H1 (cell line): Measurements from ENCODE around the gene ANK3. TPM values are rescaled to one million over a fixed set of nuclear protein-coding genes. Genes with fewer than 3 reads are reported as not detected.

Experiments
- CTCF ChIA-PET: fragments of 300-600 bp; sonication (Branson Sonifier 250); formaldehyde crosslinking; loops from one replicate; lab custom pipeline; 2021; ENCODE audit not compliant: partially characterized antibody; lab: Charles Lee
- POLR2A ChIA-PET: fragments of 300-600 bp; sonication (Branson Sonifier 250); formaldehyde crosslinking; loops from one replicate; lab custom pipeline; 2021; ENCODE audit warnings: inconsistent platforms; ENCODE audit not compliant: partially characterized antibody; lab: Charles Lee
- DNase-seq, 2 experiments: peaks; one replicate each; pipeline versions ENCODE4 v3.0.0 to v3.0.0-alpha.2; 2010 to 2022; ENCODE audit warnings: low spot score in 2 of 2, low read depth in 1 of 2, mixed read lengths in 1 of 2
- FAIRE-seq: peaks from 2 replicates; lab custom pipeline; 2011; peaks lifted over from hg19 to GRCh38; lab: Jason Lieb, UNC
- H2AFZ ChIP-seq: 2 replicates; pipeline ENCODE4 v1.8.1; 2012; ENCODE audit warnings: low read length, inconsistent platforms
- H2AK5ac ChIP-seq: 2 replicates; pipeline ENCODE4 v1.6.1; 2013; ENCODE audit warnings: low read depth, low read length
- H2BK120ac ChIP-seq: replicated peaks from 2 replicates; pipeline ENCODE3; 2013; ENCODE audit warnings: low read depth, low read length, inconsistent platforms
- H2BK12ac ChIP-seq: 2 replicates; pipeline ENCODE4 v1.6.1; 2013; ENCODE audit warnings: low read depth, low read length
- H2BK15ac ChIP-seq: 2 replicates; pipeline ENCODE4 v1.6.1; 2013; ENCODE audit warnings: low read length
- H2BK20ac ChIP-seq: 2 replicates; pipeline ENCODE4 v1.6.1; 2013; ENCODE audit warnings: low read length
- H2BK5ac ChIP-seq: 2 replicates; pipeline ENCODE4 v1.6.1; 2013; ENCODE audit warnings: low read depth, low read length
- H3K14ac ChIP-seq: 2 replicates; pipeline ENCODE4 v1.6.1; 2013; ENCODE audit warnings: inconsistent platforms; ENCODE audit not compliant: insufficient read length
- H3K18ac ChIP-seq: 2 replicates; pipeline ENCODE4 v1.6.1; 2013; ENCODE audit warnings: low read length; ENCODE audit errors: extremely low read depth
- H3K23ac ChIP-seq: 2 replicates; pipeline ENCODE4 v1.6.1; 2013; ENCODE audit warnings: inconsistent platforms; ENCODE audit not compliant: insufficient read length
- H3K23me2 ChIP-seq: 2 replicates; pipeline ENCODE4 v1.6.1; 2013; ENCODE audit warnings: low read depth, low read length
- H3K27ac ChIP-seq: 2 replicates; pipeline ENCODE4 v1.6.1; 2011; ENCODE audit warnings: low read depth, low read length, inconsistent platforms
- H3K27me3 ChIP-seq, 4 experiments: replicated peaks in 1 of 4; 1 replicate in 1 of 4; 2 replicates in 3 of 4; pipeline versions ENCODE4 v1.6.1 to v1.8.1; 2011 to 2013; ENCODE audit warnings: low read length in 3 of 4, mild to moderate bottlenecking in 3 of 4, inconsistent platforms in 2 of 4, mixed read lengths in 2 of 4, moderate library complexity in 1 of 4; ENCODE audit not compliant: control insufficient read depth in 3 of 4, insufficient read depth in 3 of 4; ENCODE audit errors: extremely low read depth in 1 of 4
- H3K36me3 ChIP-seq, 4 experiments: 2 replicates each; pipeline versions ENCODE4 v1.6.1 to v1.8.1; 2011 to 2013; ENCODE audit warnings: mild to moderate bottlenecking in 4 of 4, low read length in 3 of 4, moderate library complexity in 2 of 4, control low read depth in 1 of 4, inconsistent platforms in 1 of 4; ENCODE audit not compliant: insufficient read depth in 4 of 4, control insufficient read depth in 2 of 4
- H3K4ac ChIP-seq: replicated peaks from 2 replicates; pipeline ENCODE3; 2013; ENCODE audit warnings: low read length, low read depth, mixed read lengths, inconsistent platforms; ENCODE audit not compliant: insufficient read length
- H3K4me1 ChIP-seq, 4 experiments: replicated peaks in 1 of 4; 1 replicate in 1 of 4; 2 replicates in 3 of 4; pipeline versions ENCODE4 v1.6.1 to v1.8.1; 2011 to 2013; ENCODE audit warnings: low read length in 3 of 4, inconsistent platforms in 2 of 4, mixed read lengths in 1 of 4; ENCODE audit not compliant: insufficient read depth in 4 of 4, control insufficient read depth in 3 of 4
- H3K4me2 ChIP-seq, 2 experiments: 2 replicates each; pipeline versions ENCODE4 v1.6.1 to v1.8.1; 2011 to 2013; ENCODE audit warnings: low read depth in 2 of 2, low read length in 2 of 2, control low read depth in 1 of 2, inconsistent platforms in 1 of 2, mild to moderate bottlenecking in 1 of 2; ENCODE audit not compliant: insufficient read depth in 1 of 2
- H3K4me3 ChIP-seq, 4 experiments: fragments of 200-600, 300-600 bp in 1 of 4; sonication (generic), shearing (Covaris generic), sonication (Bioruptor Twin) in 1 of 4; 2 replicates each; pipeline versions ENCODE4 v1.5.1 to v1.8.1; 2011 to 2016; ENCODE audit warnings: low read length in 4 of 4, low read depth in 3 of 4, control low read depth in 2 of 4, inconsistent platforms in 2 of 4, mild to moderate bottlenecking in 2 of 4, mixed read lengths in 1 of 4, moderate library complexity in 1 of 4; ENCODE audit not compliant: insufficient read depth in 2 of 4; ENCODE audit errors: extremely low read depth in 1 of 4
- H3K56ac ChIP-seq: replicated peaks from 2 replicates; pipeline ENCODE3; 2013; ENCODE audit warnings: low read depth, mild to moderate bottlenecking, mixed read lengths, low read length, inconsistent platforms; ENCODE audit not compliant: insufficient read length
- H3K79me1 ChIP-seq: 2 replicates; pipeline ENCODE4 v1.6.1; 2013; ENCODE audit warnings: low read depth, low read length, control low read depth
- H3K79me2 ChIP-seq, 2 experiments: 2 replicates each; pipeline versions ENCODE4 v1.6.1 to v1.8.1; 2012 to 2013; ENCODE audit warnings: low read length in 2 of 2, mild to moderate bottlenecking in 2 of 2, inconsistent platforms in 1 of 2; ENCODE audit not compliant: insufficient read depth in 2 of 2, control insufficient read depth in 1 of 2
- H3K9ac ChIP-seq, 4 experiments: replicated peaks in 1 of 4; 1 replicate in 1 of 4; 2 replicates in 3 of 4; pipeline versions ENCODE4 v1.6.1 to v1.8.1; 2011 to 2013; ENCODE audit warnings: low read depth in 3 of 4, low read length in 3 of 4, control low read depth in 2 of 4, mild to moderate bottlenecking in 2 of 4, moderate library complexity in 2 of 4, inconsistent platforms in 1 of 4; ENCODE audit errors: extremely low read depth in 1 of 4
- H3K9me3 ChIP-seq, 2 experiments: 2 replicates each; pipeline versions ENCODE4 v1.6.1 to v1.8.1; 2012 to 2013; ENCODE audit warnings: mild to moderate bottlenecking in 2 of 2, moderate library complexity in 2 of 2, control low read depth in 1 of 2, inconsistent platforms in 1 of 2, low read depth in 1 of 2, low read length in 1 of 2, mixed read lengths in 1 of 2; ENCODE audit not compliant: insufficient read depth in 2 of 2
- H4K20me1 ChIP-seq, 2 experiments: replicated peaks in 1 of 2; 2 replicates each; pipeline versions ENCODE3 to v1.8.1; 2011 to 2013; ENCODE audit warnings: inconsistent platforms in 2 of 2, low read length in 2 of 2, mild to moderate bottlenecking in 1 of 2; ENCODE audit not compliant: insufficient read depth in 2 of 2, control insufficient read depth in 1 of 2
- H4K5ac ChIP-seq: 2 replicates; pipeline ENCODE4 v1.6.1; 2013; ENCODE audit warnings: low read length, low read depth, mixed read lengths, inconsistent platforms; ENCODE audit not compliant: insufficient read length
- H4K8ac ChIP-seq: 2 replicates; pipeline ENCODE4 v1.8.0; 2013; ENCODE audit warnings: mild to moderate bottlenecking, moderate library complexity, low read length, inconsistent platforms; ENCODE audit not compliant: insufficient read depth; ENCODE audit errors: extremely low read depth
- H4K91ac ChIP-seq: replicated peaks from 2 replicates; pipeline ENCODE3; 2013; ENCODE audit warnings: low read length, mixed read lengths, inconsistent platforms; ENCODE audit not compliant: insufficient read length
- BACH1 ChIP-seq: IDR thresholded peaks from 2 replicates; pipeline ENCODE4 v1.6.1; 2012; ENCODE audit warnings: low read length, improper control_type of control experiment
- BCL11A ChIP-seq, 2 experiments: IDR thresholded peaks; one replicate each; pipeline ENCODE4 v1.6.1; 2011; ENCODE audit warnings: low read depth in 2 of 2, low read length in 2 of 2, mild to moderate bottlenecking in 2 of 2
- CBX8 ChIP-seq: fragments of 300-800, 300-1000 bp; sonication (generic); IDR thresholded peaks from 2 replicates; pipeline ENCODE4 v1.7.1; 2016; ENCODE audit warnings: low read depth, low read length, borderline replicate concordance
- CEBPB ChIP-seq: IDR thresholded peaks from 2 replicates; pipeline ENCODE4 v1.6.1; 2012; ENCODE audit warnings: low read depth, low read length
- E2F6 ChIP-seq: IDR thresholded peaks from 2 replicates; pipeline ENCODE4 v1.6.1; 2012; ENCODE audit warnings: inconsistent platforms
- HDAC6 ChIP-seq: IDR thresholded peaks from one replicate; pipeline ENCODE4 v1.7.1; 2012; ENCODE audit warnings: low read depth, mild to moderate bottlenecking, inconsistent platforms, low read length, moderate library complexity
- JUN ChIP-seq: IDR thresholded peaks from 2 replicates; pipeline ENCODE4 v1.6.1; 2011; ENCODE audit warnings: low read depth, mild to moderate bottlenecking, improper control_type of control experiment, low read length
- JUND ChIP-seq: IDR thresholded peaks from 2 replicates; pipeline ENCODE4 v1.6.1; 2011; ENCODE audit warnings: mild to moderate bottlenecking, improper control_type of control experiment, low read length
- MAFK ChIP-seq: IDR thresholded peaks from 2 replicates; pipeline ENCODE4 v1.6.1; 2012; ENCODE audit warnings: low read depth, mild to moderate bottlenecking, improper control_type of control experiment, low read length
- NANOG ChIP-seq: IDR thresholded peaks from 2 replicates; pipeline ENCODE4 v1.6.1; 2011; ENCODE audit warnings: low read length, low read depth, mild to moderate bottlenecking, inconsistent platforms; ENCODE audit not compliant: insufficient read depth, poor library complexity, severe bottlenecking
- POU5F1 ChIP-seq: IDR thresholded peaks from 2 replicates; pipeline ENCODE4 v1.6.1; 2011; ENCODE audit warnings: low read depth, mild to moderate bottlenecking, low read length, moderate library complexity
- RXRA ChIP-seq: IDR thresholded peaks from 2 replicates; pipeline ENCODE4 v1.6.1; 2011; ENCODE audit warnings: low read depth, mild to moderate bottlenecking, low read length, moderate library complexity; ENCODE audit not compliant: insufficient read depth
- SIN3A ChIP-seq, 2 experiments: IDR thresholded peaks in 1 of 2; conservative IDR thresholded peaks in 1 of 2; 2 replicates each; pipeline ENCODE4 v1.6.1; 2011 to 2012; ENCODE audit warnings: low read length in 2 of 2, improper control_type of control experiment in 1 of 2, low read depth in 1 of 2, mild to moderate bottlenecking in 1 of 2
- SP4 ChIP-seq: IDR thresholded peaks from 2 replicates; pipeline ENCODE4 v1.6.1; 2012; ENCODE audit warnings: low read length, inconsistent platforms
- TCF12 ChIP-seq: IDR thresholded peaks from 2 replicates; pipeline ENCODE4 v1.6.1; 2011; ENCODE audit warnings: low read depth, mild to moderate bottlenecking, low read length
- WGBS, 2 experiments: shearing (Covaris generic) in 1 of 2; methylation state at CpG; one replicate each; pipeline versions ENCODE4 v1.1.6 to v1.1.7; 2013 to 2015; ENCODE audit warnings: low lambda C conversion rate in 2 of 2, mixed read lengths in 2 of 2, inconsistent platforms in 1 of 2, low coverage in 1 of 2, missing lambda C conversion rate in 1 of 2; ENCODE audit not compliant: insufficient replicate concordance in 2 of 2, insufficient coverage in 1 of 2, insufficient read length in 1 of 2; ENCODE audit errors: extremely low coverage in 1 of 2, missing lambda C conversion rate in 1 of 2; 5-methylcytosine and 5-hydroxymethylcytosine counted together
- polyA plus RNA-seq, 7 experiments: library from polyadenylated mRNA; depleted of rRNA in 3 of 7; stranded (reverse) in 5 of 7; unstranded in 2 of 7; fragments of >200 nt in 5 of 7; fragments of 200-250 nt in 2 of 7; gene quantifications; 1 replicate in 5 of 7; 2 replicates in 1 of 7; 4 replicates in 1 of 7; pipeline versions ENCODE4 v1.2.1 to v1.2.3, GENCODE V29; 2011 to 2013; ENCODE audit warnings: missing spikeins in 2 of 7, mixed read lengths in 2 of 7
- total RNA-seq: library from RNA; stranded (reverse); fragmentation: NEBNext Ultra II Directional; extraction: Animal tissue kit (Norgen Biotek cat#: 25700); gene quantifications from 2 replicates; pipeline ENCODE4 v1.2.1, GENCODE V29; 2021

Gene ANK3
- total and polyA plus RNA-seq, 2 of the 8 experiments (the other 6 are each of a cell fraction or from before 2014, with no cell fraction given): 18.1 to 67.9 TPM

GRCh38 chr10:60149003-60149402, 240.7 kb downstream of the ANK3 start:
- Histone ChIP-seq H3K79me2 (no peaks in the 10 kb centered on the region), H2BK120ac (no peak overlapping the region), H4K8ac (no peak overlapping the region), H3K27ac (no peak overlapping the region), H2BK20ac (no peak overlapping the region), H3K36me3 (no peaks in the 10 kb centered on the region), H2BK5ac (no peak overlapping the region), H3K27me3 (no peaks in the 10 kb centered on the region), H3K4me3 (no peak overlapping the region), H3K4me2 (no peak overlapping the region), H3K23ac (no peak overlapping the region), H4K91ac (no peak overlapping the region), H3K79me1 (no peaks in the 10 kb centered on the region), H3K9me3 (0 out of 4 replicates have a peak, but pooled peaks cover 0 to 2% of the 10 kb centered on the region in 2 experiments), H3K23me2 (no peaks in the 10 kb centered on the region), H3K18ac (no peak overlapping the region), H2AFZ (no peak overlapping the region), H3K4ac (no peak overlapping the region), H2AK5ac (no peak overlapping the region), H2BK15ac (no peak overlapping the region), H3K4me1 (no peaks in the 10 kb centered on the region), H3K14ac (no peak overlapping the region), H3K9ac (no peak overlapping the region), H3K56ac (no peak overlapping the region), H4K5ac (no peak overlapping the region), H2BK12ac (no peak overlapping the region), H4K20me1 (no peaks in the 10 kb centered on the region)
- DNase-seq: no peak
- ChIA-PET POLR2A (interaction anchor here (1.0 to 2.1 kb wide), 2 partner anchors 9 to 10 kb away, joined by 3 to 10 read pairs; no protein-coding TSS in a partner anchor), CTCF (interaction anchor here (0.8 to 1.5 kb wide), 3 partner anchors 34 to 60 kb away, joined by 3 to 5 read pairs (median 4); no protein-coding TSS in a partner anchor)
- WGBS, 2 experiments: 82% methylated on average over 2 of the region's 2 CpGs; no CpG with 5 or more reads in 1 of the 2 experiments
- no peak for FAIRE-seq
- TF ChIP-seq RXRA: no peak
- no peak for TF ChIP-seq BCL11A (IDR thresholded peaks at IDR 0.05; ENCODE audit: low read depth in 2 of 2, low read length in 2 of 2)
- no peak for TF ChIP-seq POU5F1
- no peak for TF ChIP-seq BACH1
- no peak for TF ChIP-seq TCF12
- TF ChIP-seq HDAC6: no peak
- no peak for TF ChIP-seq CEBPB
- TF ChIP-seq CBX8: no peak
- TF ChIP-seq NANOG: no peak
- TF ChIP-seq JUN: no peak
- no peak for TF ChIP-seq SIN3A (conservative IDR thresholded peaks at IDR 0.05 in 1 of 2, IDR thresholded peaks at IDR 0.05 in 1 of 2; ENCODE audit: low read depth in 1 of 2, low read length in 2 of 2)
- no peak for TF ChIP-seq E2F6
- TF ChIP-seq SP4: no peak
- no peak for TF ChIP-seq MAFK
- no peak for TF ChIP-seq JUND
